ENCODE results near the gene HSF5. TPM values are rescaled to one million over a fixed set of nuclear protein-coding genes. Genes with fewer than 3 reads are reported as not detected.

The HSF5 gene
- total RNA-seq, 4 donors from 2014 or later = 0.28 to 0.83 TPM; not detected in 2

DNA sequence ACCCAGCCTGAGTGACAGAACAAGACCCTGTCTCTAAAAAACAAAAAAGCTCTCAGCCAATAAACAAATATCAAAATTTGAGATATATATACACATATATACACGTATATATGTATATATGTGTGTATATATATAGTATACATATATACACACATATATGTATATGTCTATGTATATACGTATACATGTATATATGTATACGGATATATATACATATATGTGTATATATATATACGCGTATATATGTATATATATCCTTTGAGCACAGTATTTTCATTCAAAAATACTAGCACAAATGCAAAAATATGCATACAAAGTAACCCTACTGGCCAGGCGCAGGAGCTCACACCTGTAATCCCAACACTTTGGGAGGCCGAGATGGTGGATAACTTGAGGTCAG is 13.2 kb upstream of the HSF5 start:
- Histone ChIP-seq H3K4me3 (no peak overlapping the region), H3K36me3 (peaks cover 0 to 95% (median 2%) of the 10 kb centered on the region in 3 donors), H3K27ac (no peak overlapping the region), H3K27me3 (no peaks in the 10 kb centered on the region), H3K4me1 (peaks cover 0 to 9% (median 2%) of the 10 kb centered on the region in 4 donors), H3K9me3 (no peaks in the 10 kb centered on the region)
- TF ChIP-seq POLR2A (IDR thresholded peaks at IDR 0.05) (no peak), CTCF (IDR thresholded peaks at IDR 0.05) (no peak)
- no peak for DNase-seq

DNA sequence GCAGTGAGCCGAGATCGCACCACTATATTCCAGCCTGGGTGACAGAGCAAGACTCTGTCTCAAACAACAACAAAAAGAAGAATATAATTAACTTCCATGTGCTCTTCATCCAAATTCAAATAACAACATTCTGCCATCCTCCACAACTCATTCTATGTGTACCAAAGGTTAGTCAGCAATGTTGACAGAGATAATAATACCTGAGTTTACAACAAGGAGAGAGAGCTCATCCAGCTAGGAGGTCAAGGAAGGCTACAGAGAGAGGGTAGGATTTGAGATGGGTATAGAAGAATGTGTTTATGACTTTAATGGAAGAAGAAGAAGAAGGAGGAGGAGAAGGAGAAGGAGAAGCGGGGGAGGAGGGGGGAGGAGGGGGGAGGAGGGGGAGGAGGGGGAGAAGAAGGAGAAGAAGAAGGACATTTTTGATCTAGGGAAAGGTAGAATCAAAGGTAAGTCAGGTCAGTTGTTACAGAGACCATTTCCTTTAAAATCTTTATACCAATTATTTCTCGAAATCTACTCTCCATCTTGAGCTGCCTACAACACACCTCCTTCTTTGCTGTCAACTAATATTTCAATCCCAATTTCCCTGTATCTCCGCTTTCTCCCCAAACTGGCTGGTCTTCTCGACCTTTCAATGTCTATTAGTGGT is 10.1 kb upstream of the HSF5 start:
- TF ChIP-seq CTCF (IDR thresholded peaks at IDR 0.05) (no peak), POLR2A (IDR thresholded peaks at IDR 0.05) (no peak)
- Histone ChIP-seq H3K4me1 (no peaks in the 10 kb centered on the region), H3K36me3 (peaks cover 0 to 95% (median 2%) of the 10 kb centered on the region in 3 donors), H3K27me3 (no peaks in the 10 kb centered on the region), H3K4me3 (no peak overlapping the region), H3K27ac (no peak overlapping the region), H3K9me3 (no peaks in the 10 kb centered on the region)
- no peak for DNase-seq

- Histone ChIP-seq H3K27me3 (no peaks in the 10 kb centered on the region), H3K27ac (no peak overlapping the region), H3K9me3 (no peaks in the 10 kb centered on the region), H3K4me3 (no peak overlapping the region), H3K4me1 (no peaks in the 10 kb centered on the region), H3K36me3 (peaks cover 0 to 97% (median 0%) of the 10 kb centered on the region in 3 donors)
- DNase-seq = no peak
- TF ChIP-seq CTCF (IDR thresholded peaks at IDR 0.05) (no peak), POLR2A (IDR thresholded peaks at IDR 0.05) (no peak)
Observed at GRCh38 chr17:58493506-58493905, 5.3 kb upstream of the HSF5 start.

DNA sequence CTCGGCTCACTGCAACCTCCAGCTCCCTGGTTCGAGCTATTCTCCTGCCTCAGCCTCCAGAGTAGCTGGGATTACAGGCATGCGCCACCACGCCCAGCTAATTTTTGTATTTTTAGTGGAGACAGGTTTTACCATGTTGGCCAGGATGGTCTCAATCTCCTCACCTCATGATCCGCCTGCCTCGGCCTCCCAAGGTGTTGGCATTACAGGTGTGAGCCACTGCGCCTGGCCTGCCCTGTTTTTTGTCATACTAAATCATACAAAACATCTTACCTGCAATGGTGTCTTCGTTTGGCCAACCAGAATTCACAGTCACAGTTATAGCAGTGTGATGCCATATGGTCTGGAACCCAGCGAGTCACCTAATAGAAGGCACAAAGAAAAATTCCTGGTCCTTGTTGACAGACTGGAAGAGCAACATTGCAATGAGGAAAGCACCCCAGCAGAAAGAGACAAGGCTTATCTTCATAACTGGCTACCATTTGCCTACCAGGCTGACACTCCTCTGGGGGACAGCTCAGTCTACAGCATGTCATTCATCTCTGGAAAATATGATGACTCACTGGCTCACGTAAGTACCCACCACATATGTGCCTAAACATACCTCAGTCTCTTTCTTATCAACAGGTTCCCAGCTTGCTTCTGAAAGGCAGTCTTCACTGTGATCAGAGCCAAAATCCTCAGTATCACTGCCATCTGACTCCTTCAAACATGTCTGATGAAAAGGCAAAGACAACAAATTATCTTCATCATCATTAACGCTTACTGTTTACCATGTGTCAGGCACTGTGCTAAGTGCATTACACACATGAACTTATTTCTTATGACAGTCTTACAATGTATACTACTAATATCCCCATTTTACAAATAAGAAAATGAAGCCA is 4.3 kb upstream of the HSF5 start:
- Histone ChIP-seq H3K36me3 (peaks cover 0 to 97% (median 0%) of the 10 kb centered on the region in 3 donors), H3K4me3 (no peak overlapping the region), H3K4me1 (peaks cover 0 to 9% (median 0%) of the 10 kb centered on the region in 4 donors), H3K27me3 (no peaks in the 10 kb centered on the region), H3K9me3 (no peaks in the 10 kb centered on the region), H3K27ac (no peak overlapping the region)
- no peak for DNase-seq
- TF ChIP-seq CTCF (IDR thresholded peaks at IDR 0.05) = no peak
- no peak for TF ChIP-seq POLR2A (IDR thresholded peaks at IDR 0.05)

GRCh38 chr17:58491510-58492045 is 3.4 kb upstream of the HSF5 start:
- H3K4me3 ChIP-seq = no peak overlapping the region
- TF ChIP-seq POLR2A (IDR thresholded peaks at IDR 0.05) (no peak), CTCF (IDR thresholded peaks at IDR 0.05) (no peak)

More at GRCh38 chr17:58491510-58492045, 3.4 kb upstream of the HSF5 start:
- Histone ChIP-seq H3K27ac (no peak overlapping the region), H3K4me1 (peaks cover 0 to 11% (median 0%) of the 10 kb centered on the region in 4 donors), H3K36me3 (peaks cover 0 to 92% (median 0%) of the 10 kb centered on the region in 3 donors), H3K9me3 (no peaks in the 10 kb centered on the region), H3K27me3 (no peaks in the 10 kb centered on the region)
- no peak for DNase-seq

All from Peyer's patch (tissue), 4 donors.